Fibroblast of villous mesenchyme (primary cell): Measurements from ENCODE around the gene REELD1. TPM values are rescaled to one million over a fixed set of nuclear protein-coding genes. Genes with fewer than 3 reads are reported as not detected.

Source experiments
- DNase-seq: peaks from one replicate; pipeline ENCODE4 v3.0.0-alpha.2; 2010; ENCODE audit warnings: low read depth
- H3K4me3 ChIP-seq: 2 replicates; pipeline ENCODE4 v1.5.1; 2011; ENCODE audit warnings: low read depth, mild to moderate bottlenecking, low read length
- CTCF ChIP-seq: IDR thresholded peaks from 2 replicates; pipeline ENCODE4 v1.5.1; 2012; ENCODE audit warnings: low read depth, mild to moderate bottlenecking, low read length; ENCODE audit not compliant: insufficient read depth
- total RNA-seq: library from RNA; depleted of rRNA; stranded (reverse); fragments of >200 nt; gene quantifications from 2 replicates; pipeline ENCODE4 v1.2.3, GENCODE V29; 2012

The REELD1 gene
- total RNA-seq, 1 donor = not detected

GRCh38 chr4:146178126-146178525 lies 36.2 kb upstream of the REELD1 start:
- TF ChIP-seq CTCF = no peak
- DNase-seq = peak; percentile 46
- no peak overlapping the region for H3K4me3 ChIP-seq

GRCh38 chr4:146179784-146180370 lies 34.5 kb upstream of the REELD1 start:
- no peak for DNase-seq
- no peak overlapping the region for H3K4me3 ChIP-seq
- no peak for TF ChIP-seq CTCF

- no peak for DNase-seq
These were observed 31.9 kb upstream of the REELD1 start for GRCh38 chr4:146182443-146182842.

GRCh38 chr4:146183209-146183608 lies 31.1 kb upstream of the REELD1 start:
- TF ChIP-seq CTCF = no peak
- no peak for DNase-seq
- no peak overlapping the region for H3K4me3 ChIP-seq

More at GRCh38 chr4:146182443-146182842, 31.9 kb upstream of the REELD1 start:
- H3K4me3 ChIP-seq = no peak overlapping the region
- no peak for TF ChIP-seq CTCF

GRCh38 chr4:146186041-146186440 lies 28.3 kb upstream of the REELD1 start:
- DNase-seq = no peak
- no peak overlapping the region for H3K4me3 ChIP-seq
- no peak for TF ChIP-seq CTCF

GRCh38 chr4:146186596-146186995 lies 27.7 kb upstream of the REELD1 start:
- no peak for DNase-seq
- no peak for TF ChIP-seq CTCF
- H3K4me3 ChIP-seq = no peak overlapping the region

- no peak for TF ChIP-seq CTCF
- no peak overlapping the region for H3K4me3 ChIP-seq
- peak; percentile 68 for DNase-seq
These were observed 23.9 kb upstream of the REELD1 start for GRCh38 chr4:146190456-146190855.
